Progenitor cell of endocrine pancreas (in vitro differentiated cells): ENCODE results near the gene UTP3. TPM values are rescaled to one million over a fixed set of nuclear protein-coding genes. Genes with fewer than 3 reads are reported as not detected.
"Not testable (repeated sequence)": the region's sequence is repeated elsewhere in the genome, so short reads cannot be mapped to it uniquely, and the experiment has no call there.

Experiments used
- DNase-seq: peaks from one replicate; pipeline ENCODE4 v3.0.0; 2021; ENCODE audit warnings: low spot score; ENCODE audit not compliant: unreplicated experiment
- H3K27ac Mint-ChIP-seq: 2 replicates; pipeline ENCODE4 v1.8.0; 2021; ENCODE audit warnings: mild to moderate bottlenecking, moderate library complexity, mixed read lengths
- H3K27me3 Mint-ChIP-seq: 2 replicates; pipeline ENCODE4 v1.8.0; 2021; ENCODE audit warnings: mixed read lengths
- H3K36me3 Mint-ChIP-seq: 2 replicates; pipeline ENCODE4 v1.8.0; 2022; ENCODE audit warnings: mixed read lengths; ENCODE audit not compliant: insufficient read depth
- H3K4me1 Mint-ChIP-seq: 2 replicates; pipeline ENCODE4 v1.8.0; 2021; ENCODE audit warnings: low read depth, mixed read lengths
- H3K4me3 Mint-ChIP-seq: 2 replicates; pipeline ENCODE4 v1.8.0; 2021; ENCODE audit warnings: low read depth, mild to moderate bottlenecking, moderate library complexity, mixed read lengths
- H3K9me3 Mint-ChIP-seq: 2 replicates; pipeline ENCODE4 v1.8.0; 2021; ENCODE audit warnings: low read depth, mixed read lengths
- long read RNA-seq: library from polyadenylated mRNA; unstranded; transcript quantifications from one replicate; pipeline ENCODE4 v2.0.0, GENCODE V29; 2020
- total RNA-seq: library from RNA; stranded (reverse); gene quantifications from 2 replicates; pipeline ENCODE4 v1.2.1, GENCODE V29; 2021
- TF ChIP-seq, protein P1 (sequence below): fragments of 200-600 bp; sonication (generic); IDR thresholded peaks from one replicate; pipeline ENCODE4 v1.5.0; 2021; ENCODE audit warnings: antibody characterized with exemption, mild to moderate bottlenecking; ENCODE audit not compliant: unreplicated experiment

The UTP3 gene, protein sequence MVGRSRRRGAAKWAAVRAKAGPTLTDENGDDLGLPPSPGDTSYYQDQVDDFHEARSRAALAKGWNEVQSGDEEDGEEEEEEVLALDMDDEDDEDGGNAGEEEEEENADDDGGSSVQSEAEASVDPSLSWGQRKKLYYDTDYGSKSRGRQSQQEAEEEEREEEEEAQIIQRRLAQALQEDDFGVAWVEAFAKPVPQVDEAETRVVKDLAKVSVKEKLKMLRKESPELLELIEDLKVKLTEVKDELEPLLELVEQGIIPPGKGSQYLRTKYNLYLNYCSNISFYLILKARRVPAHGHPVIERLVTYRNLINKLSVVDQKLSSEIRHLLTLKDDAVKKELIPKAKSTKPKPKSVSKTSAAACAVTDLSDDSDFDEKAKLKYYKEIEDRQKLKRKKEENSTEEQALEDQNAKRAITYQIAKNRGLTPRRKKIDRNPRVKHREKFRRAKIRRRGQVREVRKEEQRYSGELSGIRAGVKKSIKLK
- 25.5 and 27.7 TPM in 2 replicates for total RNA-seq
- long read RNA-seq, transcript UTP3-201 (1 exons, 2,073 nt): major isoform, 14 of 14 reads
- long read RNA-seq, partial matches to known transcripts: 0 of 14 reads
- long read RNA-seq, other reads (novel, unspliced or antisense): 0 of 14 reads

DNA sequence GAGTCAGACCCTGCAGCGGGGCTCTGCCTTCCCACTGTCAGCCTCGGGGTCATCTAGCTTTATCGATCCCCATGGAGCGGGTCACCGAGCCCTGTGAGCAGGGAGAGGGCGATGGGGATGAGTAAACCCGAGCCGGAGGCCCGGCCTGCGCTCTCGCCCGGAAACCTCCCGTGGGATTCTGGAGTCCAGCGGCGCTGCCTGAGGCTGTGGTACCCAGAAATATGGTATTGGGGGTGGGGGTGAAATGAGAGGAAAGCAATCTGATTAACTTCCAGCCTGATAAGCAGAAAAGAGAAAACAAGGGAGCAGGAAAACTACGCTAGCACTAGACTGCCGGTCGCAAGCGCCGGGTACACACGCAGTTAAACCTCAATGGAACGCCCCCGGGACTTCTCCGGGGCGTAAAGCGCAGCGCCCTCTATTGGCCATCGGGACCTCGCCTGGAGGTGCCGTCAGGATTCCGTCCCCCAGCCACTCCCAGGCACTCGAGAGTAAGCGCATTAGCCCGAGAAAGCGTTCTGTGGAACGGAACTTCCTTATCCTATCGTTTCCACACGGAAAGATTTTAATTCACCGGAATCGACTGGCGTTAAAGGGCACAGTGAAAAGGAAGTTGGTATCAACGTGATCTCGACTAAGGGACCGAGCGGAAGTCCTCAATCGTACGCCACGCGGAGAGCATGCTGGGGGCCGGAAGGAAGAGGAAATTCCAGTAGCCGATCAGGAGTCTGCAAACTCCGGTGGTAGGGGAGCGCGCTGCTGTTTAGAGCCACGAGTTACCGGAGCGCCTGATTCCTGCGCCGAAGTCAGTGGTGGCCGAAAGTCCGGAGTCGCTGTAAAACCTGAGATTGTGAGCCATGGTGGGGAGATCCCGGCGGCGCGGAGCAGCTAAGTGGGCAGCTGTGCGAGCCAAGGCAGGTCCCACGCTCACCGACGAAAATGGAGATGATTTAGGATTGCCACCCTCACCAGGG lies at the start of gene UTP3:
Gene UTP3 (plus strand): TSS at position 712 of the 974 bp plus-strand sequence. CDS start 146 bp downstream, at position 858.
- Mint-ChIP-seq H3K36me3 (peaks cover 6% of the 10 kb centered on the region), H3K9me3 (no peaks in the 10 kb centered on the region), H3K27me3 (no peaks in the 10 kb centered on the region), H3K4me3 (peak within 1 kb of the TSS; percentile 97), H3K4me1 (peaks cover 24% of the 10 kb centered on the region), H3K27ac (peak within 1 kb of the TSS; percentile 100)
- DNase-seq: peak; percentile 90
- TF ChIP-seq, protein P1, sequence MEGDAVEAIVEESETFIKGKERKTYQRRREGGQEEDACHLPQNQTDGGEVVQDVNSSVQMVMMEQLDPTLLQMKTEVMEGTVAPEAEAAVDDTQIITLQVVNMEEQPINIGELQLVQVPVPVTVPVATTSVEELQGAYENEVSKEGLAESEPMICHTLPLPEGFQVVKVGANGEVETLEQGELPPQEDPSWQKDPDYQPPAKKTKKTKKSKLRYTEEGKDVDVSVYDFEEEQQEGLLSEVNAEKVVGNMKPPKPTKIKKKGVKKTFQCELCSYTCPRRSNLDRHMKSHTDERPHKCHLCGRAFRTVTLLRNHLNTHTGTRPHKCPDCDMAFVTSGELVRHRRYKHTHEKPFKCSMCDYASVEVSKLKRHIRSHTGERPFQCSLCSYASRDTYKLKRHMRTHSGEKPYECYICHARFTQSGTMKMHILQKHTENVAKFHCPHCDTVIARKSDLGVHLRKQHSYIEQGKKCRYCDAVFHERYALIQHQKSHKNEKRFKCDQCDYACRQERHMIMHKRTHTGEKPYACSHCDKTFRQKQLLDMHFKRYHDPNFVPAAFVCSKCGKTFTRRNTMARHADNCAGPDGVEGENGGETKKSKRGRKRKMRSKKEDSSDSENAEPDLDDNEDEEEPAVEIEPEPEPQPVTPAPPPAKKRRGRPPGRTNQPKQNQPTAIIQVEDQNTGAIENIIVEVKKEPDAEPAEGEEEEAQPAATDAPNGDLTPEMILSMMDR: peak; percentile 99

DNA sequence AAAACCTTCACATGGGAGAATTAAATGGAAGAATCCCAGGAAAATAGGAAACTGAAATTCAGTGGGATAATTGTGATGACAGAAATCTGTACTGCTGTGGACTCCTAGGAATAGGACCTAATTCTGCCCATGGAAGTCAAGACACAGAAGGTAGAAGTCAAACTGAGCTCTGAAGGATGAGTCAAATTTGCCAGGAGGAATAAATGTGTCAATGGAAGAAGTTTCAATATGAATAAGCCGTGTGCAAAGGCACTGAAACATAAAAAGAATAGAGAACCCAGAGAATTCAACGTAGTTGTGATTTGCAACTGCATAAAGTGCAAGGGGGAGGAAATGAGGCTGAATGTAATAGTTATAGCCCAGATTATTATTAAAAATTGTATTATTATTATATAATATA lies 48.1 kb upstream of the UTP3 start:
- Mint-ChIP-seq H3K27me3 (no peaks in the 10 kb centered on the region), H3K27ac (no peak overlapping the region), H3K4me1 (peaks cover 10% of the 10 kb centered on the region), H3K4me3 (no peak overlapping the region), H3K36me3 (no peaks in the 10 kb centered on the region), H3K9me3 (peaks cover 2% of the 10 kb centered on the region)
- no peak for DNase-seq
- TF ChIP-seq, protein P1: no peak

- H3K4me1 Mint-ChIP-seq, H3K36me3 Mint-ChIP-seq, DNase-seq: not testable (repeated sequence)
Measured at GRCh38 chr4:70650741-70651140, 37.6 kb upstream of the UTP3 start.

GRCh38 chr4:70651864-70652506 lies 36.3 kb upstream of the UTP3 start:
- DNase-seq: no peak
- peaks cover 3% of the 10 kb centered on the region for H3K4me1 Mint-ChIP-seq
- no peaks in the 10 kb centered on the region for H3K36me3 Mint-ChIP-seq
- no peaks in the 10 kb centered on the region for H3K9me3 Mint-ChIP-seq
- no peak overlapping the region for H3K27ac Mint-ChIP-seq
- H3K4me3 Mint-ChIP-seq: no peak overlapping the region
- no peaks in the 10 kb centered on the region for H3K27me3 Mint-ChIP-seq
- TF ChIP-seq, protein P1: peak; percentile 66

More at GRCh38 chr4:70650741-70651140, 37.6 kb upstream of the UTP3 start:
- not testable (repeated sequence) for H3K4me3 Mint-ChIP-seq, H3K9me3 Mint-ChIP-seq, H3K27ac Mint-ChIP-seq, H3K27me3 Mint-ChIP-seq

DNA sequence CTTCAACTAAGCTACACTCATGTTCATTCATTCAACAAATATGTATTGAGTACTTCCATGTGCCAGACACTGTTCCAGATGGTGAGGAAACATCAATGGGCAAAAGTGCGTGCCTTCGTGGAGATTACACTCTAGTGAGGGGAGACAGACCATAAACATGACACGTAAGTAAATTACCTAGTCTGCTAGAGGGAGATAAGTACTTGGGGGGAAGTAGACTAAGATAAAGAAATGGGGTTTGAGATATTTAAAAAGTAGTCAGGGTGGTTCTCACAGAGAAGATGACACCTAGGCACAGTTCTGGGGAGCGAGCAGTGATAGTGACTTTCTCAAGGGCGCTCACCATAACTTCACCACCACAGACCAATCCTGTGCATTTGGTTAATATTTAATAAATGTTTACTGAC lies 33.7 kb upstream of the UTP3 start:
- H3K4me1 Mint-ChIP-seq: peaks cover 3% of the 10 kb centered on the region
- TF ChIP-seq, protein P1: no peak
- H3K36me3 Mint-ChIP-seq: no peaks in the 10 kb centered on the region
- no peak overlapping the region for H3K27ac Mint-ChIP-seq
- DNase-seq: no peak
- no peak overlapping the region for H3K4me3 Mint-ChIP-seq
- no peaks in the 10 kb centered on the region for H3K9me3 Mint-ChIP-seq
- H3K27me3 Mint-ChIP-seq: no peaks in the 10 kb centered on the region
